SIG-M5 treated with dmso at 0.1 percent for 504 hours (cell line): ENCODE results near the gene ECI1.
A peak's percentile ranks its signal among the peaks of the same experiment; 100 is the strongest.

Experiments
- DNase-seq: peaks from one replicate; lab custom pipeline; 2025; ENCODE audit not compliant: unreplicated experiment; lab: John Stamatoyannopoulos, UW

ECI1 gene

GRCh38 chr16:2251296-2252111, at the start of gene ECI1:
Gene ECI1, minus strand, starts transcription at chr16:2251587. Its CDS starts 21 bp downstream, at chr16:2251566.
- peak; percentile 73 for DNase-seq

- DNase-seq, result no peak
Observed at GRCh38 chr16:2299915-2300192, 48.5 kb upstream of the ECI1 start.

- no peak for DNase-seq
Observed at GRCh38 chr16:2299121-2299914, 47.9 kb upstream of the ECI1 start.

- DNase-seq, result no peak
Observed at GRCh38 chr16:2298621-2299020, 47.2 kb upstream of the ECI1 start.

GRCh38 chr16:2297506-2297860, 46.1 kb upstream of the ECI1 start:
- DNase-seq, result no peak

GRCh38 chr16:2296661-2297505, 45.5 kb upstream of the ECI1 start:
- no peak for DNase-seq

- DNase-seq, result peak; percentile 61
Observed at GRCh38 chr16:2295056-2295798, 43.8 kb upstream of the ECI1 start.

GRCh38 chr16:2292221-2292620, 40.8 kb upstream of the ECI1 start:
- DNase-seq, result no peak

GRCh38 chr16:2289282-2289681, 37.9 kb upstream of the ECI1 start:
- DNase-seq, result no peak

- DNase-seq, result no peak
Observed at GRCh38 chr16:2288726-2289125, 37.3 kb upstream of the ECI1 start.

GRCh38 chr16:2287916-2288547, 36.6 kb upstream of the ECI1 start:
- DNase-seq, result no peak

- DNase-seq, result no peak
Observed at GRCh38 chr16:2286550-2286949, 35.2 kb upstream of the ECI1 start.

GRCh38 chr16:2285731-2286191, 34.4 kb upstream of the ECI1 start:
- DNase-seq, result no peak

- no peak for DNase-seq
Observed at GRCh38 chr16:2284797-2285576, 33.6 kb upstream of the ECI1 start.

GRCh38 chr16:2284001-2284770, 32.8 kb upstream of the ECI1 start:
- no peak for DNase-seq

GRCh38 chr16:2282866-2283555, 31.6 kb upstream of the ECI1 start:
- no peak for DNase-seq

- no peak for DNase-seq
Observed at GRCh38 chr16:2282262-2282661, 30.9 kb upstream of the ECI1 start.

- DNase-seq, result no peak
Observed at GRCh38 chr16:2280981-2281542, 29.7 kb upstream of the ECI1 start.
